DND-41 (cell line): Measurements from ENCODE around the gene LRRC8E.

Experiments
- ATAC-seq: fragments of 200-7000 bp; cut with Tn5 transposase; 3 replicates; pipeline ENCODE4 v1.9.1; 2021; ENCODE audit warnings: low read depth; ENCODE audit not compliant: insufficient read depth
- DNase-seq: peaks from one replicate; pipeline ENCODE4 v3.0.0-alpha.2; 2020
- H2AFZ ChIP-seq: 2 replicates; pipeline ENCODE4 v1.6.0; 2012; ENCODE audit warnings: low read depth, low read length
- H3K27ac ChIP-seq: 2 replicates; pipeline ENCODE4 v1.5.1; 2012; ENCODE audit warnings: low read length, inconsistent platforms
- H3K27me3 ChIP-seq: fragments of 200-600 bp; sonication (generic); 2 replicates; pipeline ENCODE4 v1.6.0; 2012; ENCODE audit warnings: low read length, mild to moderate bottlenecking, inconsistent platforms; ENCODE audit not compliant: insufficient read depth, poor library complexity
- H3K36me3 ChIP-seq: 2 replicates; pipeline ENCODE4 v1.5.1; 2012; ENCODE audit warnings: low read length, inconsistent platforms; ENCODE audit not compliant: insufficient read depth
- H3K4me1 ChIP-seq: 2 replicates; pipeline ENCODE4 v1.5.1; 2012; ENCODE audit warnings: mild to moderate bottlenecking, low read length; ENCODE audit not compliant: insufficient read depth
- H3K4me2 ChIP-seq: 2 replicates; pipeline ENCODE4 v1.6.0; 2012; ENCODE audit warnings: mild to moderate bottlenecking, moderate library complexity, low read length, inconsistent platforms; ENCODE audit not compliant: insufficient read depth
- H3K4me3 ChIP-seq, 2 experiments: fragments of 200-600 bp in 1 of 2; shearing (Covaris generic) in 1 of 2; 2 replicates each; pipeline ENCODE4 v1.5.1; 2012 to 2016; ENCODE audit warnings: inconsistent platforms in 2 of 2, low read length in 2 of 2, mild to moderate bottlenecking in 2 of 2, low read depth in 1 of 2, moderate library complexity in 1 of 2
- H3K79me2 ChIP-seq: 2 replicates; pipeline ENCODE4 v1.6.0; 2012; ENCODE audit warnings: low read length, inconsistent platforms; ENCODE audit not compliant: insufficient read depth
- H3K9ac ChIP-seq: 2 replicates; pipeline ENCODE4 v1.6.0; 2012; ENCODE audit warnings: low read depth, mild to moderate bottlenecking, inconsistent platforms, low read length, moderate library complexity
- H3K9me3 ChIP-seq: 2 replicates; pipeline ENCODE4 v1.5.1; 2012; ENCODE audit warnings: low read length, moderate library complexity, mild to moderate bottlenecking, inconsistent platforms; ENCODE audit not compliant: insufficient read depth, severe bottlenecking
- H4K20me1 ChIP-seq: 2 replicates; pipeline ENCODE4 v1.6.0; 2012; ENCODE audit warnings: low read length; ENCODE audit not compliant: insufficient read depth
- CTCF ChIP-seq: IDR thresholded peaks from 2 replicates; pipeline ENCODE4 v1.5.1; 2012; ENCODE audit warnings: borderline replicate concordance, low read length, moderate library complexity, mild to moderate bottlenecking; ENCODE audit not compliant: poor library complexity, severe bottlenecking; ENCODE audit errors: extremely low read depth
- EZH2 ChIP-seq: IDR thresholded peaks from 3 replicates; pipeline ENCODE4 v1.6.1; 2012; ENCODE audit warnings: borderline replicate concordance, low read depth, mild to moderate bottlenecking, moderate library complexity, low read length, inconsistent platforms; ENCODE audit not compliant: severe bottlenecking

Gene LRRC8E

GRCh38 chr19:7850000-7850813 lies 38.1 kb upstream of the LRRC8E start:
- DNase-seq (no peak), ATAC-seq (no peak)
- H3K4me2 ChIP-seq: no peak overlapping the region
- no peak overlapping the region for H3K27ac ChIP-seq
- H3K79me2 ChIP-seq: no peaks in the 10 kb centered on the region
- H3K4me1 ChIP-seq: no peaks in the 10 kb centered on the region
- no peak overlapping the region for H2AFZ ChIP-seq
- H3K4me3 ChIP-seq: no peak overlapping the region
- TF ChIP-seq CTCF (no peak), EZH2 (no peak)
- H3K27me3 ChIP-seq: no peaks in the 10 kb centered on the region
- no peaks in the 10 kb centered on the region for H3K9me3 ChIP-seq
- H3K9ac ChIP-seq: no peak overlapping the region
- no peaks in the 10 kb centered on the region; the same call in 1 of the 2 replicates for H3K36me3 ChIP-seq
- peaks cover 10% of the 10 kb centered on the region for H4K20me1 ChIP-seq

- DNase-seq (no peak), ATAC-seq (no peak)
- TF ChIP-seq EZH2 (no peak), CTCF (no peak)
- no peaks in the 10 kb centered on the region; the same call in 1 of the 2 replicates for H3K36me3 ChIP-seq
- H2AFZ ChIP-seq: no peak overlapping the region
- no peak overlapping the region for H3K4me3 ChIP-seq
- H3K79me2 ChIP-seq: no peaks in the 10 kb centered on the region
- H3K27me3 ChIP-seq: no peaks in the 10 kb centered on the region
- H4K20me1 ChIP-seq: peaks cover 3% of the 10 kb centered on the region
- no peak overlapping the region for H3K27ac ChIP-seq
- no peaks in the 10 kb centered on the region for H3K9me3 ChIP-seq
- H3K4me1 ChIP-seq: no peaks in the 10 kb centered on the region
- no peak overlapping the region for H3K9ac ChIP-seq
- no peak overlapping the region for H3K4me2 ChIP-seq
These were observed 37.2 kb upstream of the LRRC8E start for GRCh38 chr19:7850945-7851622.

- Histone ChIP-seq H3K27ac (no peak overlapping the region), H3K9me3 (no peaks in the 10 kb centered on the region), H3K4me2 (no peak overlapping the region), H3K4me3 (no peak overlapping the region), H2AFZ (no peak overlapping the region), H3K9ac (no peak overlapping the region), H3K79me2 (no peaks in the 10 kb centered on the region), H3K4me1 (no peaks in the 10 kb centered on the region), H4K20me1 (no peaks in the 10 kb centered on the region; the same call in none of the 2 replicates), H3K27me3 (no peaks in the 10 kb centered on the region), H3K36me3 (no peaks in the 10 kb centered on the region; the same call in 1 of the 2 replicates)
- ATAC-seq: no peak
- TF ChIP-seq EZH2 (no peak), CTCF (no peak)
- DNase-seq: no peak
These were observed 36.4 kb upstream of the LRRC8E start for GRCh38 chr19:7851623-7852500.
